Stimulated activated CD4-positive, alpha-beta T cell treated with anti-CD3 and anti-CD28 coated beads, Interleukin-12 subunit alpha, Interleukin-12 subunit beta, amount 100 ng/mL, for 48 hours (primary cell): Measurements from ENCODE around the gene KCNC4.
A peak's percentile ranks its signal among the peaks of the same experiment; 100 is the strongest.

Experiments
- DNase-seq, 3 donors: peaks; one replicate each; pipeline ENCODE4 v3.0.0-alpha.2; 2020; ENCODE audit warnings: low read depth in 2 of 3, low spot score in 1 of 3

The KCNC4 gene

GRCh38 chr1:110211496-110212168 is 1.5 kb downstream of the KCNC4 start:
- DNase-seq: peak in 1 of 3 donors; percentile 31

- DNase-seq: no peak
Measured at GRCh38 chr1:110212169-110213142, 2.3 kb downstream of the KCNC4 start.

- no peak for DNase-seq
Measured at GRCh38 chr1:110213143-110213540, 3.0 kb downstream of the KCNC4 start.

GRCh38 chr1:110214454-110215404 is 4.6 kb downstream of the KCNC4 start:
- DNase-seq: no peak

- no peak for DNase-seq
Measured at GRCh38 chr1:110215621-110216515, 5.8 kb downstream of the KCNC4 start.

DNA sequence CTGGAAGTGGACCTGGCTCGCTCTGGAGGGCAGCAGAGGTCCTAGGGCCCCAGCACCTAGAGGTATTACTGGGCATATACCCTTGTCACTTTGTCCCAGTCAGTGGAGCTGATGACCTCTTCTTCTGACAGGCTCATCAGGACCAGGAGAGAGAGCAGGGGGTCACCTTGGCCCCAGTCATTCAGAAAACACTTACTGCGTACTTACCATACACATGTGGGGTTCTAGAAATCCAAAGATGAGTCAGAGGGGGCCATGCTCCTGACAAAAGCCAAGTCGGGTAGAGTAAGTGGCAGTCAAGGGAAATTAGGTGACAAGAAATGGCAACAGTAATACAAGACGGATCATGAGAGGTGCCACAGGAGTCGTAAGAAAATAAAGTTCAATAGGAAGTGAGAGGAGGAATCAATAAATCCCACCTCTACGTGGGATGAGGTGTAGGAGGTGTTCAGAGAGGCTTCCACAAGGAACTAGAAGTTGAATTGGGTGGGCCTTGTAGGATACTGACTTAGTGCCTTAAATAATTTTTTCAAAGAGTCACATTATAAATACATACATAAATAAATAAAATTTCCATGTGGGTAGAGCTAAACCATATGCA is 6.8 kb downstream of the KCNC4 start:
- DNase-seq: no peak

- DNase-seq: no peak
Measured at GRCh38 chr1:110218137-110218536, 8.0 kb downstream of the KCNC4 start.

- DNase-seq: no peak
Measured at GRCh38 chr1:110218739-110219138, 8.6 kb downstream of the KCNC4 start.

- DNase-seq: no peak
Measured at GRCh38 chr1:110220324-110220723, 10.2 kb downstream of the KCNC4 start.

DNA sequence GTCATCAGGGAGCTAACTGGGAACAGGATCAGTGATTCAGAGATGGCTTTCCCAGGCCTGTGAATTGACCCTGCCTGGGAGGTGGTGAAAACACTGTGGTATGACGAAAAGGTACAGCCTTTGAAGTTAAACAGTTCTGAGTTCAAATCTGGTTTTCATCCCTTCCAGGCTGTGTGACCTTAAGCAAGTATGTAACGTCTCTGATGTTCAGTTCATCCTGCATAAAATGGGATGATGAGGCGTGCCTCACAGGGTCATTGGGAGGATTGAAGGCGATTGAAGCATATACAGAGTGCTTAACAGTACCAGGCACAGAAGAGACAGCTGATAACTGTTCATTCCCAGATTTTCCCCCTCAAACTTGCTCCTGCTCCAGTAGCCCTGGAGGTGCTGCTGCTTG is 11.0 kb downstream of the KCNC4 start:
- DNase-seq: no peak

- no peak for DNase-seq
Measured at GRCh38 chr1:110223127-110223526, 13.0 kb downstream of the KCNC4 start.

GRCh38 chr1:110223581-110223980 is 13.5 kb downstream of the KCNC4 start:
- DNase-seq: no peak

DNA sequence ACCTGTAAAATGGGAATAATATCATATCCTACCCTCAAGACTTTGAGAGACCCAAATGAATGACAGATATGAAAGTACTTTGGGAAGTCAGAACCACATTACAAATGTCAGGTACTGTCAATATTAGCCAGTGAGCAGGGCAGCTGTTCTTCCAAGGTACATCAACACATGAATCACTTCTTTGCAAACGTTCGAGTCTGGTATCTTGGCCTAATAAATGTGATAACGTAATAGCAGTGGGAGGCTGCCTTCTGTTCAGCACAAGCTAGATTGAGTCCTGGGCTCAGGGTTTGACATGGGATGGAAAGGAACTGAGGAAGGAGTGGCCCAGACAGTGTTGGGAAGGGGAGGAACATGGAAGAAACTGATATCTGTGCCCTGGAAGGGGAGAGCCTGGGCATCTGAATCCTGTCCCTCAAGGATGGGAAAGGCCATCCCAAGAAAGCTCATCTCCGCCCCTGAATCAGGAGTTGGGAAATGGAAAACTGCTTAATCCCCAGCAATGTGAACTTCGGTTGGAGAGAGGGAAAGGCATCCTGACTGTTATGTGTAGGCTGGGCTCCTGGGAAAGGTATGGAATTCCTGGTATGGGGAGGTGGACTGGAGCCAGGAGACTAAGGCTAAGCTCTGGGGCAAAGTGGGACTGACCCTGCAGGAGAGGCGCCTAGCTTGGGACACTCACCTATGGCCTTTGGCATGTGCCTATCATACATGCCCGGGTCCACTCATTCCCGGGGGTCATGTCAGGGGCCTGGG is 14.3 kb downstream of the KCNC4 start:
- no peak for DNase-seq

GRCh38 chr1:110225212-110225611 is 15.1 kb downstream of the KCNC4 start:
- DNase-seq: no peak

DNA sequence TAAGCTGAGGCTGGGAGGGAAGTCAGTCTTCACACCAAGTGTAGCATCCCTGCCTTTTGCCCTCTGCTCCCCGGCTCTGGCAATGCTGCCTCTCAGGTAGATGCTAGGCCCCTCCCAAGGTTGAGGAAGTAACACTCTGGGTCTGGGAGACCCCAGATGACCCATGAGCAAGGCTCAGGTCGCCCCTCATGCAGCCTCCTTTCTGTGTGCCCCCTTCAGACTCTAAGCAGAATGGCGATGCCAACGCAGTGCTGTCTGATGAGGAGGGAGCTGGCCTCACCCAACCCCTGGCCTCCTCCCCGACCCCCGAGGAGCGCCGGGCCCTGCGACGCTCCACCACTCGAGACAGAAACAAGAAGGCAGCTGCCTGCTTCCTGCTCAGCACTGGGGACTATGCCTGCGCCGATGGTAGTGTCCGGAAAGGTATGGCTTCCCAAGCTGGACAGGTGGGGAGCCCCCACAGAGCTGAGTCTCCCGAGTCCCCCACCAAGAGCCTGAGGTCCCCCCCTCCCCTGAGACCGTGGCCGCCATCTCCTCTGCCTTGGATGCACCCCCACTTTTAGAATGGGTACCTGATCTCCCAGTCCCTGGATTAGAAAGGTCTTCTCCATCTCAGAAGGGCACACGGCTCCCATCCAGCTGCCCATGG is 15.8 kb downstream of the KCNC4 start:
- DNase-seq: no peak

- DNase-seq: no peak
Measured at GRCh38 chr1:110227774-110228173, 17.7 kb downstream of the KCNC4 start.

- no peak for DNase-seq
Measured at GRCh38 chr1:110228381-110228780, 18.3 kb downstream of the KCNC4 start.

- no peak for DNase-seq
Measured at GRCh38 chr1:110228869-110229268, 18.8 kb downstream of the KCNC4 start.
